H9 (cell line): ENCODE results near the gene OR4D2. TPM values are rescaled to one million over a fixed set of nuclear protein-coding genes. Genes with fewer than 3 reads are reported as not detected.

Experiments used
- DNase-seq: peaks from one replicate; pipeline ENCODE4 v3.0.0-alpha.2; 2017
- H2AFZ ChIP-seq: one replicate; pipeline ENCODE4 v1.6.1; 2013; ENCODE audit warnings: mild to moderate bottlenecking, low read length, control low read depth, moderate library complexity
- H2AK5ac ChIP-seq: 2 replicates; pipeline ENCODE4 v1.6.1; 2013; ENCODE audit warnings: low read length, control low read depth, mixed read lengths; ENCODE audit not compliant: insufficient read length
- H2BK120ac ChIP-seq: one replicate; pipeline ENCODE4 v1.6.1; 2013; ENCODE audit warnings: low read depth, mild to moderate bottlenecking, low read length, control low read depth, inconsistent platforms; ENCODE audit not compliant: poor library complexity, severe bottlenecking
- H2BK12ac ChIP-seq: 2 replicates; pipeline ENCODE4 v1.6.1; 2013; ENCODE audit warnings: low read length, control low read depth, mixed read lengths, low read depth; ENCODE audit not compliant: insufficient read length
- H2BK15ac ChIP-seq: 2 replicates; pipeline ENCODE4 v1.6.1; 2013; ENCODE audit warnings: low read depth, low read length, control low read depth
- H2BK20ac ChIP-seq: one replicate; pipeline ENCODE4 v1.6.1; 2013; ENCODE audit warnings: low read depth, mild to moderate bottlenecking, low read length, control low read depth, inconsistent platforms; ENCODE audit not compliant: poor library complexity, severe bottlenecking
- H2BK5ac ChIP-seq: 2 replicates; pipeline ENCODE4 v1.6.1; 2013; ENCODE audit warnings: low read length, control low read depth, mixed read lengths; ENCODE audit not compliant: insufficient read length
- H3K14ac ChIP-seq: 2 replicates; pipeline ENCODE4 v1.6.1; 2013; ENCODE audit warnings: low read length, control low read depth; ENCODE audit not compliant: insufficient read depth
- H3K18ac ChIP-seq: 2 replicates; pipeline ENCODE4 v1.6.1; 2013; ENCODE audit warnings: low read depth, mild to moderate bottlenecking, mixed read lengths, low read length, control low read depth; ENCODE audit not compliant: insufficient read length
- H3K23ac ChIP-seq: 2 replicates; pipeline ENCODE4 v1.6.1; 2013; ENCODE audit warnings: low read length, control low read depth, mixed read lengths, low read depth; ENCODE audit not compliant: insufficient read length
- H3K23me2 ChIP-seq: 2 replicates; pipeline ENCODE4 v1.6.1; 2013; ENCODE audit warnings: low read depth, mild to moderate bottlenecking, mixed read lengths, low read length, control low read depth; ENCODE audit not compliant: insufficient read length, poor library complexity, severe bottlenecking
- H3K27ac ChIP-seq: 2 replicates; pipeline ENCODE4 v1.5.1; 2013; ENCODE audit warnings: low read length, control low read depth, mixed read lengths, low read depth; ENCODE audit not compliant: insufficient read length
- H3K27me3 ChIP-seq: 2 replicates; pipeline ENCODE4 v1.6.1; 2013; ENCODE audit warnings: low read length, control low read depth, inconsistent platforms; ENCODE audit not compliant: insufficient read depth
- H3K4ac ChIP-seq: 2 replicates; pipeline ENCODE4 v1.6.1; 2013; ENCODE audit warnings: low read depth, mild to moderate bottlenecking, control low read depth, inconsistent platforms, low read length, moderate library complexity
- H3K4me1 ChIP-seq: 2 replicates; pipeline ENCODE4 v1.6.1; 2013; ENCODE audit warnings: low read length, control low read depth, inconsistent platforms; ENCODE audit not compliant: insufficient read depth
- H3K4me2 ChIP-seq: 2 replicates; pipeline ENCODE4 v1.6.1; 2013; ENCODE audit warnings: low read length, control low read depth, mixed read lengths; ENCODE audit not compliant: insufficient read length, insufficient read depth
- H3K56ac ChIP-seq: 2 replicates; pipeline ENCODE4 v1.6.1; 2013; ENCODE audit warnings: low read depth, mild to moderate bottlenecking, mixed read lengths, low read length, control low read depth; ENCODE audit not compliant: insufficient read length
- H3K79me1 ChIP-seq: 2 replicates; pipeline ENCODE4 v1.6.1; 2013; ENCODE audit warnings: low read depth, mild to moderate bottlenecking, moderate library complexity, low read length, control low read depth, inconsistent platforms; ENCODE audit not compliant: insufficient read depth, poor library complexity, severe bottlenecking
- H3K79me2 ChIP-seq: 2 replicates; pipeline ENCODE4 v1.6.1; 2013; ENCODE audit warnings: low read length, control low read depth, inconsistent platforms; ENCODE audit not compliant: insufficient read depth
- H3K9ac ChIP-seq: 2 replicates; pipeline ENCODE4 v1.6.1; 2013; ENCODE audit warnings: low read length, control low read depth, mixed read lengths; ENCODE audit not compliant: insufficient read length; ENCODE audit errors: extremely low read depth
- H3K9me3 ChIP-seq: one replicate; pipeline ENCODE4 v1.6.1; 2013; ENCODE audit warnings: low read depth, low read length, inconsistent platforms; ENCODE audit not compliant: control insufficient read depth
- H3T11ph ChIP-seq: one replicate; pipeline ENCODE4 v1.6.1; 2013; ENCODE audit warnings: mild to moderate bottlenecking, low read length, control low read depth, inconsistent platforms
- H4K20me1 ChIP-seq: one replicate; pipeline ENCODE4 v1.6.1; 2013; ENCODE audit not compliant: control insufficient read depth, insufficient read length, insufficient read depth
- H4K5ac ChIP-seq: 2 replicates; pipeline ENCODE4 v1.6.1; 2013; ENCODE audit warnings: low read depth, mild to moderate bottlenecking, mixed read lengths, low read length, control low read depth; ENCODE audit not compliant: insufficient read length
- H4K8ac ChIP-seq: replicated peaks from 2 replicates; pipeline ENCODE4 v1.6.1; 2013; ENCODE audit warnings: low read length, control low read depth, mixed read lengths, low read depth; ENCODE audit not compliant: insufficient read length
- H4K91ac ChIP-seq: 2 replicates; pipeline ENCODE4 v1.6.1; 2013; ENCODE audit warnings: low read depth, mild to moderate bottlenecking, moderate library complexity, mixed read lengths, low read length, control low read depth; ENCODE audit not compliant: insufficient read length
- H3K27ac Mint-ChIP-seq, 3 experiments: 2 replicates in 2 of 3; 3 replicates in 1 of 3; pipeline ENCODE4 v1.8.0; 2020 to 2021; ENCODE audit warnings: mixed read lengths in 3 of 3, mild to moderate bottlenecking in 1 of 3, moderate library complexity in 1 of 3
- H3K27me3 Mint-ChIP-seq: 2 replicates; pipeline ENCODE4 v1.8.0; 2021; ENCODE audit warnings: low read depth, mild to moderate bottlenecking, moderate library complexity, mixed read lengths
- H3K36me3 Mint-ChIP-seq, 3 experiments: 2 replicates in 2 of 3; 3 replicates in 1 of 3; pipeline ENCODE4 v1.8.0; 2020 to 2021; ENCODE audit warnings: low read depth in 3 of 3, mixed read lengths in 3 of 3; ENCODE audit not compliant: insufficient read depth in 1 of 3
- H3K4me1 Mint-ChIP-seq, 2 experiments: 2 replicates each; pipeline ENCODE4 v1.8.0; 2020; ENCODE audit warnings: mixed read lengths in 2 of 2
- H3K4me3 Mint-ChIP-seq, 2 experiments: 2 replicates in 1 of 2; 3 replicates in 1 of 2; pipeline ENCODE4 v1.8.0; 2020 to 2021; ENCODE audit warnings: mild to moderate bottlenecking in 2 of 2, mixed read lengths in 2 of 2, moderate library complexity in 1 of 2
- H3K9me3 Mint-ChIP-seq, 2 experiments: 2 replicates in 1 of 2; 3 replicates in 1 of 2; pipeline ENCODE4 v1.8.0; 2020; ENCODE audit warnings: mild to moderate bottlenecking in 2 of 2, mixed read lengths in 2 of 2, moderate library complexity in 1 of 2
- CTCF ChIP-seq: fragments of 200-600 bp; sonication (generic); conservative IDR thresholded peaks from 3 replicates; pipeline ENCODE4 v1.8.0; 2021; ENCODE audit warnings: antibody characterized with exemption, mild to moderate bottlenecking
- WGBS: extraction: QIAGEN DNeasy Blood & Tissue Kit; methylation state at CpG from one replicate; pipeline ENCODE4 v1.1.7; 2013; ENCODE audit warnings: missing lambda C conversion rate, low lambda C conversion rate, mixed read lengths; ENCODE audit not compliant: insufficient read length; ENCODE audit errors: extremely low coverage; 5-methylcytosine and 5-hydroxymethylcytosine counted together
- total RNA-seq: library from RNA; stranded (reverse); gene quantifications from 2 replicates; pipeline ENCODE4 v1.2.1, GENCODE V29; 2021

OR4D2 gene
- total RNA-seq, 1 experiment from 2014 or later: not detected

- 0 out of 4 replicates have a peak, but pooled peaks cover 0 to 3% of the 10 kb centered on the region in 2 experiments for H3K4me1 Mint-ChIP-seq
- Histone ChIP-seq H3K4ac (no peak overlapping the region), H3K27me3 (no peaks in the 10 kb centered on the region), H3K23me2 (no peaks in the 10 kb centered on the region), H3K56ac (no peak overlapping the region), H3K79me1 (no peaks in the 10 kb centered on the region), H3K9ac (no peak overlapping the region), H4K20me1 (no peaks in the 10 kb centered on the region), H3K18ac (no peak overlapping the region), H3K4me1 (no peaks in the 10 kb centered on the region), H2AK5ac (no peak overlapping the region), H2BK120ac (no peak overlapping the region), H3K79me2 (no peaks in the 10 kb centered on the region), H4K5ac (no peak overlapping the region), H3T11ph (no peak overlapping the region), H2BK15ac (no peak overlapping the region), H3K27ac (no peak overlapping the region), H2BK5ac (no peak overlapping the region), H3K23ac (no peak overlapping the region), H2BK20ac (no peak overlapping the region), H3K14ac (no peak overlapping the region), H3K4me2 (no peak overlapping the region), H3K9me3 (no peaks in the 10 kb centered on the region), H2BK12ac (no peak overlapping the region), H4K91ac (no peak overlapping the region), H4K8ac (no peak overlapping the region), H2AFZ (no peak overlapping the region)
- no CpG with 5 or more reads among the region's 4 CpGs for WGBS
- no peak overlapping the region for H3K27ac Mint-ChIP-seq
- H3K9me3 Mint-ChIP-seq: peaks cover 0 to 3% of the 10 kb centered on the region in 2 experiments; a peak in 1 of 5 replicates
- H3K27me3 Mint-ChIP-seq: peaks cover 60% of the 10 kb centered on the region
- H3K4me3 Mint-ChIP-seq: no peak overlapping the region
- no peaks in the 10 kb centered on the region for H3K36me3 Mint-ChIP-seq
- TF ChIP-seq CTCF: no peak
- no peak for DNase-seq
These were observed 3.8 kb downstream of the OR4D2 start for GRCh38 chr17:58170622-58171021.
